GM12891 (cell line): ENCODE data around the gene ABHD1.

Experiments used
- POLR2A ChIP-seq: IDR thresholded peaks from 2 replicates; pipeline ENCODE4 v1.6.1; 2011; ENCODE audit warnings: low read depth, low read length, control low read depth
- POLR2AphosphoS5 ChIP-seq: IDR thresholded peaks from 2 replicates; pipeline ENCODE4 v1.6.1; 2011; ENCODE audit warnings: low read depth, low read length, control low read depth

GRCh38 chr2:27178469-27178868 is 54.9 kb downstream of the ABHD1 start:
- TF ChIP-seq POLR2AphosphoS5 (no peak), POLR2A (no peak)
